Measurements from ENCODE around the gene NAA25. TPM values are rescaled to one million over a fixed set of nuclear protein-coding genes. Genes with fewer than 3 reads are reported as not detected.

NAA25 gene
- total and polyA plus RNA-seq, 9 of the 15 experiments (the other 6 are each of a cell fraction or from before 2014, with no cell fraction given), result 26.6 to 59.6 (median 48.9) TPM

- TF ChIP-seq SRSF9 (IDR thresholded peaks at IDR 0.05; ENCODE audit: borderline replicate concordance, low read depth, low read length) (no peak), FOSL1 (tag; conservative IDR thresholded peaks at IDR 0.05) (peak; percentile 63; the same call in 1 of the 2 replicates), ZNF121 (CRISPR knock-in tag; conservative IDR thresholded peaks at IDR 0.05) (no peak), SP1 (CRISPR knock-in tag; IDR thresholded peaks at IDR 0.05) (0 out of 2 replicates have a peak, but pooled peaks have one; percentile 46), ZNF589 (CRISPR knock-in tag; IDR thresholded peaks at IDR 0.05; ENCODE audit: low read depth) (no peak), SIRT6 (IDR thresholded peaks at IDR 0.05; ENCODE audit: low read depth, low read length) (no peak), YY1 (IDR thresholded peaks at IDR 0.05; ENCODE audit: borderline replicate concordance in 1 of 3, control insufficient read depth in 1 of 3, extremely low read depth in 1 of 3, insufficient read depth in 3 of 3, insufficient read length in 1 of 3, insufficient replicate concordance in 2 of 3, low read depth in 1 of 3, low read length in 2 of 3) (no peak), CTBP1 (IDR thresholded peaks at IDR 0.05; ENCODE audit: borderline replicate concordance) (no peak), THRB (CRISPR knock-in tag; conservative IDR thresholded peaks at IDR 0.05) (no peak), ARNT (IDR thresholded peaks at IDR 0.05) (0 out of 4 replicates have a peak, but pooled peaks of 1 of the 2 experiments have one; percentile 38), NFXL1 (CRISPR knock-in tag; IDR thresholded peaks at IDR 0.05) (no peak)
- TF ChIP-seq, protein P1, sequence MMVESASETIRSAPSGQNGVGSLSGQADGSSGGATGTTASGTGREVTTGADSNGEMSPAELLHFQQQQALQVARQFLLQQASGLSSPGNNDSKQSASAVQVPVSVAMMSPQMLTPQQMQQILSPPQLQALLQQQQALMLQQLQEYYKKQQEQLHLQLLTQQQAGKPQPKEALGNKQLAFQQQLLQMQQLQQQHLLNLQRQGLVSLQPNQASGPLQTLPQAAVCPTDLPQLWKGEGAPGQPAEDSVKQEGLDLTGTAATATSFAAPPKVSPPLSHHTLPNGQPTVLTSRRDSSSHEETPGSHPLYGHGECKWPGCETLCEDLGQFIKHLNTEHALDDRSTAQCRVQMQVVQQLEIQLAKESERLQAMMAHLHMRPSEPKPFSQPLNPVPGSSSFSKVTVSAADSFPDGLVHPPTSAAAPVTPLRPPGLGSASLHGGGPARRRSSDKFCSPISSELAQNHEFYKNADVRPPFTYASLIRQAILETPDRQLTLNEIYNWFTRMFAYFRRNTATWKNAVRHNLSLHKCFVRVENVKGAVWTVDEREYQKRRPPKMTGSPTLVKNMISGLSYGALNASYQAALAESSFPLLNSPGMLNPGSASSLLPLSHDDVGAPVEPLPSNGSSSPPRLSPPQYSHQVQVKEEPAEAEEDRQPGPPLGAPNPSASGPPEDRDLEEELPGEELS (CRISPR knock-in tag; IDR thresholded peaks at IDR 0.05; ENCODE audit: borderline replicate concordance), result no peak
- TF ChIP-seq, protein P2, sequence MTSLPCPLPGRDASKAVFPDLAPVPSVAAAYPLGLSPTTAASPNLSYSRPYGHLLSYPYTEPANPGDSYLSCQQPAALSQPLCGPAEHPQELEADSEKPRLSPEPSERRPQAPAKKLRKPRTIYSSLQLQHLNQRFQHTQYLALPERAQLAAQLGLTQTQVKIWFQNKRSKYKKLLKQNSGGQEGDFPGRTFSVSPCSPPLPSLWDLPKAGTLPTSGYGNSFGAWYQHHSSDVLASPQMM (CRISPR knock-in tag; IDR thresholded peaks at IDR 0.05), result no peak
Observed at GRCh38 chr12:112107306-112108201, 1.0 kb downstream of the NAA25 start (continued).
